HL-60 (cell line): ENCODE results near the gene TMUB1.

ENCODE experiments used
- CTCF ChIP-seq: IDR thresholded peaks from one replicate; pipeline ENCODE4 v1.5.1; 2011; ENCODE audit warnings: low read length, control low read depth, inconsistent platforms; ENCODE audit not compliant: insufficient read depth
- POLR2AphosphoS5 ChIP-seq: IDR thresholded peaks from 2 replicates; pipeline ENCODE4 v1.6.1; 2012; ENCODE audit warnings: low read depth

DNA sequence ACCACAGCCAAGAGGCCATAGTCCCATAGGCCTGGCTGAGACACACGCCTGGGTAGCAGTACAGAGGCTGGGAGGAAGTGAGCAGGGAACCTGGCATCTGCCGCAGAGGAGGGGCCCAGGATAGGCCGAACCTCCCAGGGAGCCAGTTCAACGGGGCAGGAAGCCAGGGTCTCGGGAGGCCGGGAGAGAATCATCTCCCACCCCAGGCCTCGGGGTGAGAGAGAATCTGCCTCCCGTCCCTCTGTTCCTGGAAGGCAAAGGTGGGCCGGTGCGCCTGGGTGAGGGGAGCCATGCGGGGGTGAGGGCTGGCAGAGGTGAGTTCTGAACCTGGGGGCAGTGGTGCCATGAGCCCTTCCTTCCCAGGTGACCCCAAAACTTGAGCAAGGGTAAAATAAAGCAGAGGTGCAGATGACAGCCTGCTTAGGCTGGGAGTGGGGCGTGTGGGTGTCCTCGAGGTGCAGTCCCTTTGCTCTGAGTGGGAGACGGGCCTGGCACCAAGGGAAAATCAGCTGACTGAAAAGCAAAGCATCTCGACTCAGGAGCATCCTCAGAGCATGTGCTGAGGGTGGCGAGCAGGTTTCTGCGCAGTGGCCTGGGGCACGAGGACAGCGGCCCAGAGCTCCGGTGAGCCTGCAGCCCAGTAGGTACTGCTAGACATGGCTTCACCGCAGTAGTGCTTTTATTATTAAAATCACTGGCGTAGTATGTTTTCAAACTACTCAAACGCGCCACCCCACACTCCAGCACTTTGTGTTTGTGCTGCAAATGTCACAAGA, 18.5 kb upstream of the TMUB1 start:
- no peak for TF ChIP-seq CTCF
- TF ChIP-seq POLR2AphosphoS5 = no peak
